HEK293 (cell line): ENCODE measurements around the gene THUMPD3.

ENCODE experiments used
- ATF2 ChIP-seq: fragments of 450-650 bp; formaldehyde crosslinking; IDR thresholded peaks from 2 replicates; pipeline ENCODE4 v1.5.1; 2016; ENCODE audit warnings: missing biosample characterization, missing genetic modification characterization, low read depth
- BCL11B ChIP-seq: fragments of 450-650 bp; formaldehyde crosslinking; IDR thresholded peaks from 2 replicates; pipeline ENCODE4 v1.5.1; 2016; ENCODE audit warnings: low read depth, missing biosample characterization, missing genetic modification characterization
- CTCF ChIP-seq: fragments of 450-650 bp; formaldehyde crosslinking; IDR thresholded peaks from 2 replicates; pipeline ENCODE4 v1.5.1; 2016; ENCODE audit warnings: missing biosample characterization, missing genetic modification characterization
- ZNF623 ChIP-seq: fragments of 450-650 bp; formaldehyde crosslinking; IDR thresholded peaks from 2 replicates; pipeline ENCODE4 v1.5.1; 2016; ENCODE audit warnings: missing biosample characterization, missing genetic modification characterization

GRCh38 chr3:9322780-9323179, 40.1 kb upstream of the THUMPD3 start:
- TF ChIP-seq BCL11B (tag by site-specific recombination) (no peak), ZNF623 (no peak), CTCF (tag by site-specific recombination) (no peak), ATF2 (tag by site-specific recombination) (no peak)
